Measurements from ENCODE around the gene ANK2. TPM values are rescaled to one million over a fixed set of nuclear protein-coding genes. Genes with fewer than 3 reads are reported as not detected.
A peak's percentile ranks its signal among the peaks of the same experiment; 100 is the strongest.

Gene ANK2
- total RNA-seq, 1 donor from 2014 or later, result 35.5 TPM

DNA sequence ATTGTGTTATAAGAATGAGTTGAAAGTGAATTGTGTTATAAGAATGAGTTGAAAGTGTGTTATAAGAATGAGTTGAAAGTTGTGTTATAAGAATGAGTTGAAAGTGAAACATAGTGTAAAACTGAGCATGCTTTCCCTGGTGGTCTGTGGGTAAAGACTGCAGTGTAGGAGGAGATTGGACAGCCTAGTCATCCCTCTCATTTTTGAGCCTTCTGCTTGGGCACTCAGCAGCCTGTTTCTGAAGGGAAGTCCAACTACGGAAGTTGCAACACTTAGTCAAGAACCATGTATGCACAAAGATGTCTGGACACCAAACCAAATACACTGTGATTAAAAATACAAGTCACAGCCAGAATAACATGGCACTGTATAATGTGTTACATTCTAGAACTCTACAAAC is 72.6 kb downstream of the ANK2 start:
- TF ChIP-seq, protein P1, sequence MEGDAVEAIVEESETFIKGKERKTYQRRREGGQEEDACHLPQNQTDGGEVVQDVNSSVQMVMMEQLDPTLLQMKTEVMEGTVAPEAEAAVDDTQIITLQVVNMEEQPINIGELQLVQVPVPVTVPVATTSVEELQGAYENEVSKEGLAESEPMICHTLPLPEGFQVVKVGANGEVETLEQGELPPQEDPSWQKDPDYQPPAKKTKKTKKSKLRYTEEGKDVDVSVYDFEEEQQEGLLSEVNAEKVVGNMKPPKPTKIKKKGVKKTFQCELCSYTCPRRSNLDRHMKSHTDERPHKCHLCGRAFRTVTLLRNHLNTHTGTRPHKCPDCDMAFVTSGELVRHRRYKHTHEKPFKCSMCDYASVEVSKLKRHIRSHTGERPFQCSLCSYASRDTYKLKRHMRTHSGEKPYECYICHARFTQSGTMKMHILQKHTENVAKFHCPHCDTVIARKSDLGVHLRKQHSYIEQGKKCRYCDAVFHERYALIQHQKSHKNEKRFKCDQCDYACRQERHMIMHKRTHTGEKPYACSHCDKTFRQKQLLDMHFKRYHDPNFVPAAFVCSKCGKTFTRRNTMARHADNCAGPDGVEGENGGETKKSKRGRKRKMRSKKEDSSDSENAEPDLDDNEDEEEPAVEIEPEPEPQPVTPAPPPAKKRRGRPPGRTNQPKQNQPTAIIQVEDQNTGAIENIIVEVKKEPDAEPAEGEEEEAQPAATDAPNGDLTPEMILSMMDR (IDR thresholded peaks at IDR 0.05; ENCODE audit: insufficient read depth, low read length, poor library complexity, severe bottlenecking), result no peak
- Histone ChIP-seq H3K4me3 (ENCODE audit: low read depth, low read length) (no peak overlapping the region), H3K36me3 (ENCODE audit: control insufficient read depth, insufficient read depth, low read length) (no peaks in the 10 kb centered on the region), H3K27me3 (ENCODE audit: control insufficient read depth, insufficient read depth, low read length) (no peaks in the 10 kb centered on the region)
- no peak for DNase-seq (ENCODE audit: low read depth)

DNA sequence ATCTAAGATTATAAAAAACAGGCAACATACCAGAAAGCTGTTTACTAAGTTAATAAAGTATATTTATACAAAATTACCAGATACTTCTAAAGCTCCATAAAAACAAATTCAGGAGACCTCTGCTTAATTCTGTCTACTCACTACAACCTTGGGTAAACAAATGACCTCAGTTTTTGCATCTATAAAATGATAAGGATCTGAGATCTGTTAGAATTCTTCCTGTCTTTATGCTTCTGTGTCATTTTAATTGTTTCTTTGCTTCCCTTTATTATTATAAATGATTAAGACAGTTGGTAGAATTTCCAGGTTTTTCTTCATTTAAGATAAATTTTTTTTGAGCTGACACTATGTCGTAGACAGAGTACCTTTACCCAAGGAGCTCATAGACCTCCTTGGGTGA is 76.0 kb downstream of the ANK2 start:
- Histone ChIP-seq H3K27me3 (ENCODE audit: control insufficient read depth, insufficient read depth, low read length) (no peaks in the 10 kb centered on the region), H3K4me3 (ENCODE audit: low read depth, low read length) (no peak overlapping the region), H3K36me3 (ENCODE audit: control insufficient read depth, insufficient read depth, low read length) (no peaks in the 10 kb centered on the region)
- no peak for DNase-seq (ENCODE audit: low read depth)
- TF ChIP-seq, protein P1 (IDR thresholded peaks at IDR 0.05; ENCODE audit: insufficient read depth, low read length, poor library complexity, severe bottlenecking), result no peak

GRCh38 chr4:113131136-113131535 is 81.7 kb downstream of the ANK2 start:
- H3K36me3 ChIP-seq (ENCODE audit: control insufficient read depth, insufficient read depth, low read length), result no peaks in the 10 kb centered on the region
- H3K27me3 ChIP-seq (ENCODE audit: control insufficient read depth, insufficient read depth, low read length), result no peaks in the 10 kb centered on the region
- TF ChIP-seq, protein P1 (IDR thresholded peaks at IDR 0.05; ENCODE audit: insufficient read depth, low read length, poor library complexity, severe bottlenecking), result no peak
- no peak overlapping the region for H3K4me3 ChIP-seq (ENCODE audit: low read depth, low read length)
- DNase-seq (ENCODE audit: low read depth), result no peak

- H3K27me3 ChIP-seq (ENCODE audit: control insufficient read depth, insufficient read depth, low read length), result no peaks in the 10 kb centered on the region
- no peaks in the 10 kb centered on the region for H3K36me3 ChIP-seq (ENCODE audit: control insufficient read depth, insufficient read depth, low read length)
- TF ChIP-seq, protein P1 (IDR thresholded peaks at IDR 0.05; ENCODE audit: insufficient read depth, low read length, poor library complexity, severe bottlenecking), result no peak
- no peak overlapping the region for H3K4me3 ChIP-seq (ENCODE audit: low read depth, low read length)
- DNase-seq (ENCODE audit: low read depth), result no peak
Measured at GRCh38 chr4:113131621-113132020, 82.2 kb downstream of the ANK2 start.

GRCh38 chr4:113141901-113142346 is 92.5 kb downstream of the ANK2 start:
- Histone ChIP-seq H3K27me3 (ENCODE audit: control insufficient read depth, insufficient read depth, low read length) (no peaks in the 10 kb centered on the region), H3K36me3 (ENCODE audit: control insufficient read depth, insufficient read depth, low read length) (no peaks in the 10 kb centered on the region), H3K4me3 (ENCODE audit: low read depth, low read length) (no peak overlapping the region)
- DNase-seq (ENCODE audit: low read depth), result peak; percentile 48
- TF ChIP-seq, protein P1 (IDR thresholded peaks at IDR 0.05; ENCODE audit: insufficient read depth, low read length, poor library complexity, severe bottlenecking), result no peak

DNA sequence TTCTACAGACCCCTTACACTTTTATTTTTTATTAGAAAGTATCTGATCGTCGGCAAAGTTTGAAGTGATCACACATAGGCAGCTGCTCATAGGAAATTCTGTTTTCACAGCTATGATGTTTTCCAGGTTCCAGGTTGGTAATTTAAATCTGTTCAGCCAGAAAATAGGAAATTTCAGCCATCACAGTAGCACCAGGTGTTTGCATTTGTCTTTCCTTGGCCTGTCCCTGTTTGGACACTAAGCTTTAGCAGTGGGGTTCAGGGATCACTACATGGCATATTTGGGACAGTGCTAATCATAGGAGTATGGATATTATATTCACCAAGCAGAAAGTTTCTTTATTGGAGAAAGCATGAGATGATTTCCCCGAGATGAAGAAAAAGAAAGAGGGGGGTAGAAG is 92.9 kb downstream of the ANK2 start:
- TF ChIP-seq, protein P1 (IDR thresholded peaks at IDR 0.05; ENCODE audit: insufficient read depth, low read length, poor library complexity, severe bottlenecking), result no peak
- Histone ChIP-seq H3K4me3 (ENCODE audit: low read depth, low read length) (no peak overlapping the region), H3K36me3 (ENCODE audit: control insufficient read depth, insufficient read depth, low read length) (no peaks in the 10 kb centered on the region), H3K27me3 (ENCODE audit: control insufficient read depth, insufficient read depth, low read length) (no peaks in the 10 kb centered on the region)
- no peak for DNase-seq (ENCODE audit: low read depth)
